DMS153 treated with DMSO at 0.1 percent for 48 hours (cell line): ENCODE results near the gene TBC1D22A.

Experiments
- DNase-seq: peaks from one replicate; lab custom pipeline; 2025; ENCODE audit not compliant: unreplicated experiment; lab: John Stamatoyannopoulos, UW

Gene TBC1D22A

DNA sequence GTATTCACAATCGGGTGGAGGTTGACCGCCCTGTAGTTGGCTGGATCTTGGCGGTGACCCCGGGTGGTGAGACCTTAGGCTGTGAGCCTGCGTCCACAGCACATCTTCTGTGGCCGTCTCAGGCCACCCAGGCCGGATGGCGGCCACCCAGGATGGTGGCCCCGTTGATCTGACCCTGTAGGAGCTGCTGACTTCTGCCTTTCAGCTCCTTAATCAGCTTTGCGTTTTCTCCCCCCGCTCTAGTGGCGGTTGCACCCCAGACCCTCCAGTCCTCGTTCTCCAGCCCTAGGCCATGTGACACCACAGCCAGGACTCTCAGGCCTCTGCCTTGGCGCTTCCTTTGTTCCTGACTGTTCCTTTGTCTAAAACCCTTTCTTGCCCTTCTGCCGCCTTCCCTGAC is 244.0 kb downstream of the TBC1D22A start:
- no peak for DNase-seq

DNA sequence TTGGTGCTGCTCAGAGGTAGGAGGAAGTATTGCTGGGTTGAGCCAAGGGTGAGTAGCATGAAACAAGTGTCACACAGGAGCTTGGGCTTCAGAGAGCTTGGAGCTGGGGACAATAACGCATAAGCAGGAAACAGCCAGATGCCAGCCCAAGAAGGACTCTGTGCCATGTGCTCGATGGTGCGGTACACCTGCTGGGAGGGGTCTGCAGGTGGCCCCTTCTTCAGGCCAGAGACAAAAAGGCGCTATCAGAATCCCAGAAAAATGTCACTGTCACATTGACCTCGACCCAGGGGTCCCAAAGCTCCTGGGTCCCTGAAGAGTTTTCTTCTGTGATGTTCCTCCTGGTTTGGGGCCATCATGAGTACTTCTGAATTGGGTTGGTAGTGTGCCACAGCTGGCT is 244.4 kb downstream of the TBC1D22A start:
- DNase-seq = no peak

DNA sequence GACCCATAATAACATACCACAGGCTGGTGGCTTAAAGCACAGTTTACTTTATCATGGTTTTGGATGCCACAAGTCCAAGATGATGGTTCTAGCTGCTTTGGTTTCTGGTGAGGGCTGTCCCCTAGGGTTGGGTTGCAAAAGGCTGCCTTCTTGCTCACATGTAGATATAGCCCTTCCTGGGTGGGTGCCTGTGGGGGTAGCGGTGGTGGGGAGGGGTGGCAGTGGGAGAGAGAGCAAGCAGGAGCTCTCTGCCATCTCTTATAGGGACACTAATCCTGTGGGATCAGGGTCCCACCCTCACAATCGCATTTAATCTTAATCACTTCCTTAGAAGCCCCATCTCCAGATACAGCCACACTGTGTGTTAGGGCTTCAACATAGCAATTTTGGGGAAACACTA is 245.0 kb downstream of the TBC1D22A start:
- DNase-seq = no peak

DNA sequence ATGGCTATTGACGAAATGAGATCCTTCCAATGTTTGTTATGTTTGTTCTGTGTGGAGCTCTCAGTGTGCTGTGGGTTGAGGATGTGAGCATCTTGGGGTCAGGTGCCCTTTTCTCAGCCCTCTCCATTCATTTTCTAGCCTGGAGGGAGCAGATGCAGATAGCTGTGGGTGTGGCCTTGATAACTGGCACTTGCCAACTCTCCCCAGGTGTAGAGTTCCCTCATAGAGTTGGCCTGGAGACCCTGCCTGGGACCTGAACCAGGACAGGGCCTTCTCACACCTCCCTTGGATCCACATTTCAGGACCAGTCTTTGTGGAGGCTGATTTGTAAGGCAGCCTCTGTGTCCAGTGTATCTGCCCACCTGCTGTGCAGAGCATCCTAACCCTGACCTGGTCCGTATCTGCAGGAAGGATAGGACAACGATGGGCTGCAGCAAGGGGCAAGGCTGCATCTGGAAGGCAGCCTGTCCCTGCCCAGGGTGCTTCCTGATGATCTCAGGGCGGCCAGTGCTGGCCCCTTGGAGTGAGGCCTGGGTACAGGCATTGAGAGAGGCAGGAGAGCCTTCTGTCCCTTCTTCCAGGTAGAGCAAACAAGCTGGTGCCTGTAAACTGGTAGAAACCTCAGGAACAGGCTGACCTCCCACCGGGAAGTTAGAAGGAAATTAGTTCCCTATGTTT is 245.9 kb downstream of the TBC1D22A start:
- DNase-seq = no peak

DNA sequence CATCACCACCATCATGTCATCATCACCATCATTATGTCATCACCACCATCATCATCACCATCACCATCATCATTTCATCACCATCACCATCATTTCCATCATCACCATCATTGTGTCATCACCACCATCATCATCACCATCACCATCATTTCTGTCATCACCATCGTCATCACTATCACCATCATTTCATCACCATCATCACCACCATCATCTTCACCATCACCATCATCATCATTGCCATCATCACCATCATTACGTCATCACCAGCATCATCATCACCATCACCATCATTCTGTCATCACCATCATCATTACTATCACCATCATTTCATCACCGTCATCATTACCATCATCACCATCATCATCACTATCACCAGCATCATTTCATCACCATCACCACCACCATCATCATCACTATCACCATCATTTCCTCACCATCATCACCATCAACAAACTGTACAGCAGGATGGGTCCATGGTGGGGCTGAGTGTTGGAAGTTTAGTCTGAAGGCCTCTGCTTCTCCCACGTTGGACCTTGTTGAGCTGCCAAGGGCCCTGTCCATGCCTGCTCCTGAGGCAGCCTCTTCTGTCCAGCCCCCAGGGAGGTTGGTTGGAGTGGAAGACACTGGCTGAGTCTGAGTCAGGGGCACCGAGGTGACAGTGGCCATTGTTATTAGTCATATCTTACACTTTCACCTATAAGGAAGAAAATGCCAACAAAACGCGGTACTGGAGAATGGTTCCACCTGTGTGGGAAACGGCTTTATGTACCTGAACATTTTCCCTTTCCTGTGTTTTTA is 247.1 kb downstream of the TBC1D22A start:
- no peak for DNase-seq

DNA sequence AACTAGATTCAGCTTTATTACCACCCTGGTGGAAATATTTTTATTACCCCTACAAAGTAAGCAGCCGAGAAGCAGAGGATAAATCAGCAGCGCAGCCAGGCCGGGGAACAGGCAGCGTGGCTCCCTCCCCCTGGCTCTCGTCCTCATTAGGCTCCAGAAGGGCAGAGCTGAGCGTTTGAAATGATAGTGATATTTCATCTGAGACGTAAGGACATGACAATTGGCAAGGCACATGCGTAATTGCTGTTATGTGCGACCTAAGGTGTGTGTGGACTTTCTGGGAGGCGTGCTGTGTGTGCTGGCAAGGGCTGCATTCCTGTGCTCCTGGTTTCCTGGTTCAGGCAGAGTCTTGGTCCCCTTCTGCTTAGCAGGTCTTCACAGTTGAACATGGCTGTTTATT is 247.8 kb downstream of the TBC1D22A start:
- no peak for DNase-seq

DNA sequence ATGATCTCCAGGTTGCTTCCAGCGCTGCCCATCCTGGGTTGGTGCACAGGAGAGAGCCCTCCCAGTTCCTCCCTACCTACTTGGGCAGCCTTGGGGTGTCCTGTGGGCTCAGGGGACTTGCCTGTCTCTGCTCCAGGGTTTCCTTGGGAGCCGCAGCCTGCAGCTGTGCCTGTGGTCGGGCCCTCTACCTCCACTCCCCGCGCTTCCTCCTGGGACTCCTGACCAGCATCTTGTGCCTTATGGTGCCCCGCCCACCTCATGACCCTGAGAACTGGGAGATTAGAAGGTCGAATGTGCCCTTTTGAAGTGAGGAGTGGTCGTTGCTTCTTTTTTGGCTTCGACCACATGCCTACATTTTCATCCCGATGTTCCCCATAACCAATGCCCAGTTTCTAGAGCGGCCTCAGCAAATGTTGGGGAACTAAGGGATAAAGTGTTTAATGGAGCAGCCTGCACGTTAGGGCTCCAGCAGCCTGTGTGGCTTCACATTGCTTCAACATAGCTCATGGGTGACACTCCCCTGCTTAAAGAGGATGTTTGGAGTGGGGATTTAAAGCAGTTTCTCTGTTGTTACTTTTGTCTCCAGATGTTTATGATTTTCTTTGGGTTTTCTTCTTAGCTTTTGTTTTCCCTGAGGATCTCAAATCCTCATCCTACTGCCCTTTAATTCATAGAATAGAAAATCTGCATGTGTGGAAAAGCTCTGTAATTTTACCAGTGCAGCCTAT is 248.8 kb downstream of the TBC1D22A start:
- DNase-seq = no peak

DNA sequence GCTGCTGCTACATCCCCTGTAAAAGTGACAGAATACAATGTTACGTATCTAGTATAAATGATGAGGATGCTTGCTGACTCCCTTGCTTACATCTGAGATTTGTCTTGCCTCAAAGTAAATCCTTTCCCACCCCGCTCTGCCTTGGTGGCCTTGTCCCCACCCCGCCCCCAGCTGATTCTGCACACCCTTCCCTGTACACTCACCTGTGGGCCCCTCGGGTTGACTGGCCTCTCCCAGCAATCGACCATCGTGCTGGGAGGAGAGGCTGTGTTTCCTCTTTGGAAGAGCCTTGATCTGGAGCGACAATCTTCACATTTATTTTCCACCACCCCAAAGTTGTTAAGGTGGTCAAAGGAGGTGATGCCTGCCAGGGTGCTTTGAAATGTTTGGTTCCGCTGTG is 249.4 kb downstream of the TBC1D22A start:
- DNase-seq = no peak

DNA sequence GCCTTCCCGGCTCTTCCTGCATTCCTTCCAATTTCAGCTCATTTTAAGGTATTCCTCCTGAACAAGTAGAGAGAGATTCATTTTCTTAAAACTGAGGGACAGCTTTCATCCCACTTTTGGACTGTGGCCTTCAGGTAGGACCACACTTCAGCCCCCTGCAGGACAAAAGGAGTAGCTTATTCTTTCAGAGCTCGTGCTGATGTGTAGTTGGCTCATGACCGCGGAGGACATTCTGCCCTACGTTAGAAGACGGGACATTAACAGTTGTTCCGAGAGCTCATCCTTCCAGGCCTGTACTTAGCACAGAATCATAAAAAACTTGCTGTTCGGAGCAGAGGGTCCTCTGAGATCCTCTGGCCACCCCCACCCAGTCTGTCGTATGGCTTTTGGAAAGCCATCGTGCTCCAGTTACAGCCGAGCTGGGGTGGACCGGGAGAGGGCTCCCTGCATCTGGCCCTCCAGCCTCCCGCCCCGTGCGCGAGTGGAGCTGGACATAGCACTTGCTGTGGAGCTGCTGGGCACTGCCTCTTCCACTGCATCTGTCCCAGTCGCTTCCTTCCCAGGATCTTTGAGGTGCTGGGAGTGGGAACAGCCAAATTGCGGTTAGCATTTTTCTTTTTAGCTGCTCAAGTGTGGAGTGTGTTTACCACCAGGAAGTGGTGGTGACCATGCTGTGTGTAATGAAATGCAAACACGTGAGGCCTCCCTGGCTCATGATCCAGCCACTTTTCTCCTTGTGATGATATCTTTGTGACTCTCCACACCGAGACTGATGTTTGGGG is 250.3 kb downstream of the TBC1D22A start:
- no peak for DNase-seq

DNA sequence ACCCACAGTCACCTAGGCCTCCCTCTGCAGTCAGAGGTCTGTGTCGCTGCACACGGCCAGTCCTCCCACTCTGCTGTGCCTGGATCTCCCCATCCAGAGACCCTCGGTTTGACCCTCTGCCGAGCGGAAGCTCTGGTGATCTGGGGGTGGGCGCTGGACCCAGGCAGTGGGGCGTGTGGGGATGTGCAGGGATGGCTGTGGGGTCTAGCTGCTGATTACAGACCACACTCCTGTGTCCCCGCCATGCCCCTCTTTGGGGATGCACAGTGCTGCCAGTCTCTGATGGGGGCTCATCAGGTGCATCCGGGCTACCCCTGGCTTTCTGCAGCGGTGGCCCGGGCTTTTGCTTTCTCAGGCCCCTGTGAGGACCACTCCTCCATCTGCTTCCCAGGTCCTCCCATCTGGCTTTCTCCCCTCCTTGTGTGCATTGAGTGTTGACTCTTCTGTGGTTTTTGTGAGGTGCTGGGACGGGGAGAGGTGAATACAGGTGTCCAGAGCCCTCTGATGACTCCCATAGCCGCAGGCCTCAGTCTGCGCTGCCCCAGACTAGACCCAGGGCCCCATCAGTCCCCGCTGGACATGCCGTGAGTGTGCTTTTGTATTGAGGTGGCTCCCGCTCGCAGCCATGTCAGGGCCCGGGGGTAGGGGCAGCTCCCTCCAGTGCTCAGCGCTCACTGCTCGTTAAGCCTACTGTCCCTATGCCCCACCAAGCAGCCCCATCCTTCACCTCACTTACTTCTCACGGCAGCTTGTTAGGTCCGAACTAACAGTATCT is 251.6 kb downstream of the TBC1D22A start:
- DNase-seq = no peak

DNA sequence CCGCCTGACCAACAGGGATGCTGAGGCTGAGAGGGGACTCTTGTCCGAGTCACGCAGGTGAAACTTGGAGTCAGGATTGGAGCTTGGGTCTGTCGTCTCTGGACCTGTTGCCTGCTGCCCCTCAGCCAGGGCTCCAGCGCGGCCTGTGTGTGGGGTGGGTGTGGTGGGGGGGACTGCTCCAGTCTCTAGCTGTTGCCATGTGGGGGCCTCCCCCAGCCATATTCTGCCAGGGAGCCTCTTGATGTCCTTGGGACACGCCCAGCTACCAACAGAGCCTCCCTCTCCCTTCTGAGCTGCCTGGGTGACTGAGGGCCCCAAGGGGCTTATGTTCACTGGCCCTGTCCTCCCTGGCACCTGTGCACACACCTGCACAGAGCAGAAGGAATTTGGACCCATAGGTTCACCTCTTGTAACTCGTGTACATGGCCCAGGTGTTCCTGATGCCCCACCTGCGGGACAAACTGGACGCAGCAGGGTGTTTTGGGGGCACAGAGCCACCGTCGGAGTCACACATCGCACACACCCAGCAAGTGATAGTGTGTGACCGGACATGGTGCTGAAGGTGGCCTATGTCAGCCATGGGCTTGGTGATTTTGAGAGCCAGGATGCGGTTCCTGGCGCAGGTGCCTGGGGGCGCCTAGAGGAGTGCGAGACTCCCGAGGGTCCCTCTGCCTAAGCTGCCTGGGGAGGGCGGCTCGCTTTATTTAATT is 252.3 kb downstream of the TBC1D22A start:
- no peak for DNase-seq

DNA sequence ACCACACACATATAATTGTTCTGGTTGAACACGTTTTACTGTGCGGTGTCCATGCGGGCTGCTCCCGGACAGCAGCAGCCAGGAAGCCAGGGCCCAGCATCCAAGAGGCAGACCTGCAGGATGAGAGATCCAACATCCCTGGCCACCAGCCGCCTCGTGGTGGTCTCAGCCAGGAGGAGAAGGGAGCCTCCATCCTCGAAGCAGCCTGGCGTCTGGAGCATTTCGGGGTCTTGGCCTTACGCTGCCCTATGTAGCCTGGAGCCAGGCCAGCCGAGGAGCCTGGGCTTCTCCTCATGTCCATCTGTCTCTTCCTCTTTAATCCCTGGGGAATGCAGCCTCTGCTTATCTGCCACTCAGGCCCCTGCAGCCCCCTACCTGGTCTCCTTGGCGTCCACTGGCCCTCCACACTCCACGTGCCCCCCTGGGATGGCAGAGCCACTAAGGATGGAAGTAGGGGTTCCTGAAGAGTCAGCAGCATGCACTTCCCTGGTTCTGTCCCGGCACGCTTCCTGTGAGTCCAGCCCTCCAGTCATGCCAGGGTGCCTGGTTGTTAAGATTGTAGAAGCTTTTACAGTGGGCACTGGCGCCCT is 253.2 kb downstream of the TBC1D22A start:
- DNase-seq = no peak

DNA sequence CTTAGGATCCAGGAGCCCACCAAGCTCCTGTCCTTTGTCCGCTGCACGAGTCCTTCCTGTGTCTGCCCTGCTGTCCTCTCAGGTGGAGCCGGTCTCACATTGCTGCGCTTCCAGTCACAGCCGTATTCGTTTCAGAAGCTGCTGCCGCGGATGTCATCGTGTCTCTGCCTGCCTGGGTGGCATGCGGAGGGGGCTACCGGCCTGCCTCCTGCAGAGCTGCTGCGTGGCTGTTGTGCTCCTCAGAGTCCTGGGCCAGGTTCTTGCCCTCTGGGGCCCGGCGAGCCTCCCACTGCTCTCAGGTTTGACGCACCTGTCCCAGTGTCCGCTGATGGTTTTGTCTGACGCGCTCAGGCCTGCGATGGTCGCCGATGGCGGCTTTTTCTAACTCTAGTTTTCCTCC is 254.2 kb downstream of the TBC1D22A start:
- DNase-seq = no peak

DNA sequence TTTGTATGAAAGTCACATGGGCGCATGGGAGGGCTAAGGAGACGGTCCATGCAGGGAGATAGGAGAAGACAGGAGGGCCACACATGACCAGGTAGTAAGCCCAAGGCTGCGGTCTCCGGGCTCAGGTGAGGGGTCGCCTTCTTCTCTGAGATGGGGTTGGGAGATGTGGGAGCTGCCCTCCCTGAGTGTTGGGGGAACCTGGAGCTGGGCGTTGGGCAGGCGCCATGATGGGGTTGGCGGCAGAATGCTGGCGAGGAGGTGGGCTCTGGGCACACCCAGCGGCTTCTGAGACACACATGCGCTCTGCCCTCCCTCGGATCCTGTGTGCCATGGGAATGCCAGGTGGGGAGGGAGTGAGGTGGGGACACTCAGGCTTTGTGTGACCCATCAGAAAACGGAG is 254.8 kb downstream of the TBC1D22A start:
- no peak for DNase-seq

DNA sequence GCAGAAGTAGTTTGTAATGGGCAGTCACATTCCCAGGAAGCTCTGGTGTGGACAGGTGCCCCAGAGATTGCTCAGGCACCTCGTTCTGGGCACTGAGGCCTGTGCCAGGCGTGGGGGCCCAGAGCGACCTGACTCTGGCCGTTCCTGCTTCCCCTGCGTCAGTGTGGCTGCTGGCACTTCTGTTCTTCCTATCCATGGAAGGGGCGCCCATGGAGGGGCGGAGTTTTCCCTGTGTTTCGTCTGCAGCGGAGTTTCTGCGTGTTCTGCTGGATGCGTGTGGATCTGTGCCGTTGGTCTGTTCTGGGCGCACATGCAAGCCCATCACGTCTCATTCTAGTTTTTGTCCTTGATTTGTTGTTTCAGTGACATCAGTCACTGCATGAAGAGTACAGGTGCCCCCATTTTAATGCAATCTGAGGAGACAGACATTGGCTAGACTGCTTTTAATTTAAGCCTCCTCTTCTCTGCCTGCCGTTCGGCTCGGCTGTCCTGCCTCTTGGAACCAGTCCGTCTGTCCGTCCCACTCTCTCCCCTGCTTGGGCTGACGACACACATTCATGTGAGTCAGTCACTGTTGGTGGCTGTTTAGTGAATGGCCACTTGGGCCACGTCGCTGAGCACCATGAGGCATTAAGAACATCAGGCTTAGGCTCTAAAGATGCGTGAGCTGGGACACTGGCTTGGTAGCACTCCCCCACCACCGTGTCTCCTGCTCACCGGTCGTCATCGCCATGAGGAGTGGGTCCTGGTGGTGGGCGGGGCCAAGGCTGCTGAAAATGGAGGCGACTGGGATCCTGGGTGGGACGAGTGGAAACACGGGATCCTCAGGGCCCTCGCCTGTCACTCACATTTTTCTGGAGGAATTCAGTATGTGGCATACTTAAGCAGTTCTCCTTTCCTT is 255.8 kb downstream of the TBC1D22A start:
- DNase-seq = no peak

DNA sequence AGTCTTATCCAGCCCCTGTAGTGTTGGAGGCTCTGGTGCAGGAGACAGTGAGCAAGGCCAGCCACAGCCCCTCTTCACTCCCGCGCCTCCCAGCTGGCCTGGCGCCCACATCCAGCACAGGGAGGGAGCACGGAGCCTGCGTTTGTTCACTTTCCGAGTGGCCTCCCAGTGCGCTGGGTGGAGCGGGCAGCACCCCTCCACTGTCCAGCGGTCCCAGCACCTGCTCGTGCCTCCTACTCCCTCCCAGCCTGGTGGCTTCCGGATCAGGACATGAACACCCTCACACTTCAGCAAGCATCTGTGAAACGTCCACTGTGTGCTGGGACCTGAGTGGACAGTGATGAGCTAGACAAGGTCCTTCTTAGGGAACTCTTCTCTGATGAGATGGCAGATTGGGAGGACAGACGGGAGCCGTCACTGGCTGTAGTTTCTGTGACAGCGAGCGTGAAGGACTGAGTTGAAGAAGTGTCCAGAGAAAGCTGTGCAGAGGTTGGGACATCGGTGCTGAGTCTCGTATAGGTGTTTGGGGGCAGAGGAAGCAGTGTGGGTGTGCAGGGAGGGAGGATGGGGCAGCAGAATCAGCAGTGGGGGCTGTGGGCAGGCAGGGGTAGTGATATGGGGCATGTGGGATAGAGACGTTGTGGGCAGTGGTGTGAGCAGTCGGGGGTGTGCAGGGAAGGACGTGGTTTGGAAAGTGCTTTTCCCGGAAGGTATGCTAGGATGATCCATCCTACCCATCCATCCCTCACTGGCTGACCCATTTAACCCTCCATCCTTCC is 256.8 kb downstream of the TBC1D22A start:
- DNase-seq = no peak

DNA sequence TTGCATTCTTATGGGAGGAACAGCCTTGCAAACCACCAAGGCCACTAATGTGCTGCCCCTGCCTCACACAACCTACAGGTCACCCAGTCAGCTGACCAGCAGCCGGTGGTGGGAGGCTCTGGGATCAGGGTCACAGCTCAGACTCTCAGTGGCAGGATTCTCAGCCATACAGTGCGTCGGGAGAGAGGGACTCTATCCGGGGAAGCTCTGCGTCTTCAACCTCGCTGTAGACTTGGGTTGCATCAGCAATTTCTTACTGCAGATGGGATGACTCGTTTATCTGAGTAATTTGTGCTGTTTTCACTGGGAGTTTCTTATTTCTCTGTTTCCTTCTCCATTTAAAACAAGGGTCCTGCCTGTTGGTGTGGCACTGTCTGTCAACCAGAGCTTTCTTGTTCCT is 257.7 kb downstream of the TBC1D22A start:
- no peak for DNase-seq
